ENCODE data around the gene MYOM3. TPM values are rescaled to one million over a fixed set of nuclear protein-coding genes. Genes with fewer than 3 reads are reported as not detected.

The MYOM3 gene
- total RNA-seq, 1 donor from 2014 or later: not detected

Other genes with a start within 250 kb of the MYOM3 start
- 8.8 TPM for gene FUCA1, start 243.8 kb downstream of the MYOM3 start, total RNA-seq (ENCODE audit: unreplicated experiment)
- gene CNR2, start 198.8 kb downstream of the MYOM3 start, total RNA-seq (ENCODE audit: unreplicated experiment): not detected
- 106 TPM for gene PNRC2, start 152.3 kb downstream of the MYOM3 start, total RNA-seq (ENCODE audit: unreplicated experiment)
- gene SRSF10, start 131.8 kb downstream of the MYOM3 start, total RNA-seq (ENCODE audit: unreplicated experiment): 158 TPM
- gene IL22RA1, start 31.0 kb upstream of the MYOM3 start, total RNA-seq (ENCODE audit: unreplicated experiment): not detected
- 0.47 TPM for gene IFNLR1, start 75.2 kb upstream of the MYOM3 start, total RNA-seq (ENCODE audit: unreplicated experiment)
- 0.37 TPM for gene GRHL3, start 207.2 kb upstream of the MYOM3 start, total RNA-seq (ENCODE audit: unreplicated experiment)

Data from glutamatergic neuron (in vitro differentiated cells).